ENCODE measurements around the gene TRPM2.

Gene TRPM2

DNA sequence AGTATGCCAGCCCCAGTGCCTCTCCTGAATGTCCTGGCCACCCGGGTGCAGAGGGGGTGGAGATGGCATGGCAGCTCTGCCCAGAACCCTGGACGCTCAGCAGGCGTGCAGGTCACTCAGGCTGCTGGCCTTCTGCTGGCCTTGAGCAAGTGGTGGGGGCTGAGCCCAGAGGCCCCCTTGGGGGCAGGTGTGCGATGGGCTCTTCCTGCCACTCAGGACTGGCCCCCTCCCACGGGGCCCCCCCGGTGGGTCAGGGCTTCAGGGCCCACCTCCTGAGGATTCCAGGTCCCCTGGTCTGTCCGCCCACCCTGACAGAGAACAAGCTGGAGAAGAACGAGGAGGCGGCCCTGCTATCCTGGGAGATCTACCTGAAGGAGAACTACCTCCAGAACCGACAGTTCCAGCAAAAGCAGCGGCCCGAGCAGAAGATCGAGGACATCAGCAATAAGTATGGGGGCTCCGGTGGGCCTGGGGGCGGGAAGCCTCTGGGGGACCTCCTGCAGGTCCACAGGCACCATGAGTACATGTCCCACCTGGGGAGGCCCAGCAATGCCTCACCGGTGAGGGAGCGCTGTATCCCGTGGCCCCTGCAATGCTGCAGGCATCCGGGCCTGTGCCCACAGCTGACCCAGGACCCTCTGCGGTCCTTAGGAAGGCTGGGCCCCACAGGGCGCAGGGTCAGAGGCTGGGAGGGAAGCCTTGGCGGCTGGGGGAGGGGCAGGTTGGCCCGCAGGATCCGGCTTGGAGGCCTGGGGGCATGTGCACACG lies 64.9 kb downstream of the TRPM2 start:
- DNase-seq, result peak; percentile 54

GRCh38 chr21:44418876-44419230 lies 65.4 kb downstream of the TRPM2 start:
- DNase-seq, result peak; percentile 13

- DNase-seq, result peak; percentile 12
Observed at GRCh38 chr21:44419679-44420078, 66.3 kb downstream of the TRPM2 start.

- DNase-seq, result peak; percentile 43
Observed at GRCh38 chr21:44420416-44421205, 67.2 kb downstream of the TRPM2 start.

GRCh38 chr21:44421901-44422840 lies 68.8 kb downstream of the TRPM2 start:
- DNase-seq, result peak; percentile 43

- DNase-seq, result peak; percentile 57
Observed at GRCh38 chr21:44423312-44423821, 69.9 kb downstream of the TRPM2 start.

- peak; percentile 50 for DNase-seq
Observed at GRCh38 chr21:44423941-44424607, 70.7 kb downstream of the TRPM2 start.

DNA sequence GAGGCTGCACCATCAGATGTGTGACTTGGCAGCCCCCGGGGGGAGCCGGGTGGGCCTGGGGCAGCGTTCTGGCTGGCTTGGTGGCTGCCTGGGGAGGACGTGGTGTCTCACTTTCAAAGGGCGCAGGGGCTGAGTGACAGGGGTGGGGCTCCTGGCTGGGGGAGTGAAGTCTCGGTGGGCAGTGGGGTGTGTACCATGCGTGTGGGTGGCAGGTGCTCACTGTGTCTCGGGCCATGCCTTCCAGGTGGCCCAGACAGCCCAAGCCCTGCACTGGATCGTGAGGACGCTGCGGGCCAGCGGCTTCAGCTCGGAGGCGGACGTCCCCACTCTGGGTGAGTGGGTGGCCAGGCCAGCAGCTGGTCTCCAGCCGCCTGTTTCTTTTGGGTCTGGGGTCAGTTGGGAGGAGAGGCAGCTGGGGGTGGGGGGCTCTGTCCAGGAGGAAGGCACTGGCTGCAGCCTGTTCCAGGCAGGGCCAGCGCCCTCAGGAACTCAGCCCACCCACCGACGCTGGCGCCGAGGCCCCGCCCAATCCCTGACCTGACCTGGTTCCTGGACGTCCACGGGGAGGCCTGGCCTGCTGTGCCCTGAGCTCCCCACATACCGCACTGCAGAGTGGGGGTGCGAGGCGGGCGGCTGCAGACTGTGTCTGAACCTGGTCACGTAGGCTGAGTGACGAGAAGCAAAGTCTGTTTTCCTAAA lies 71.3 kb downstream of the TRPM2 start:
- DNase-seq, result peak; percentile 56

GRCh38 chr21:44425307-44425894 lies 72.0 kb downstream of the TRPM2 start:
- peak; percentile 61 for DNase-seq

- DNase-seq, result peak; percentile 57
Observed at GRCh38 chr21:44425895-44426662, 72.7 kb downstream of the TRPM2 start.

GRCh38 chr21:44426663-44427191 lies 73.3 kb downstream of the TRPM2 start:
- DNase-seq, result peak; percentile 57

- DNase-seq, result peak; percentile 59
Observed at GRCh38 chr21:44427241-44428120, 74.1 kb downstream of the TRPM2 start.

DNA sequence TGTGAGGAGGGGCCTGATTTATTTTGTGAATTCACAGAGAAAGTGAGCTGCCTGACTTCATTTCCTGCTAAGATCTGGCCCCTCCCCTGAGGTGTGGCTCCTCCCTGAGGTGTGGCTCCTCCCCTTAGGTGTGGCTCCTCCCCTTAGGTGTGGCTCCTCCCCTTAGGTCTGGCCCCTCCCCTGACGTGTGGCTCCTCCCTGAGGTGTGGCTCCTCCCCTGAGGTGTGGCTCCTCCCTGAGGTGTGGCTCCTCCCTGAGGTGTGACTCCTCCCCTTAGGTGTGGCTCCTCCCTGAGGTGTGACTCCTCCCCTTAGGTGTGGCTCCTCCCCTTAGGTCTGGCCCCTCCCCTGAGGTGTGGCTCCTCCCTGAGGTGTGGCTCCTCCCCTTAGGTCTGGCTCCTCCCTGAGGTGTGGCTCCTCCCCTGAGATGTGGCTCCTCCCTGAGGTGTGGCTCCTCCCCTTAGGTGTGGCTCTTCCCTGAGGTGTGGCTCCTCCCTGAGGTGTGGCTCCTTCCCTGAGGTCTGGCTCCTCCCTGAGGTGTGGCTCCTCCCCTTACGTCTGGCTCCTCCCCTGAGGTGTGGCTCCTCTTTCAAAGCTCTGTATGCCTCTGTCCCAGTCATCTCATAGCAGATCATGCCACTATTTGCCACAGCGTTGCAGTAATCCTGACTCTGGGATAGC lies 75.0 kb downstream of the TRPM2 start:
- DNase-seq, result peak; percentile 80

GRCh38 chr21:44429894-44430293 lies 76.5 kb downstream of the TRPM2 start:
- no peak for DNase-seq

DNA sequence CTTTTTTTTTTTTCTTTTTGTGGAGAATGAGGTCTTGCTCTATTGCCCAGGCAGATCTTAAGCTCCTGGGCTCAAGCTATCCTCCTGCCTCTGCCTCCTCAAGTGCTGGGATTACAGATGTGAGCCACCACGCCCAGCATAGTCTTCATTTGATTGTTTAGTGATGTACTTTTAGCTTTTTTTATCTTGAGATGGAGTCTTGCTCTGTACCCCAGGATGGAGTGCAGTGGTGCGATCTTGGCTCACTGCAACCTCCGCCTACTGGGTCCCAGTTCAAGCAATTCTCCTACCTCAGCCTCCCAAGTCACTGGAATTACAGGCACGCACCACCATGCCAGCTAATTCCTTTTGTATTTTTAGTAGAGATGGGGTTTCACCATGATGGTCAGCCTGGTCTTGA lies 77.9 kb downstream of the TRPM2 start:
- DNase-seq, result no peak

GRCh38 chr21:44432841-44433790 lies 79.7 kb downstream of the TRPM2 start:
- peak; percentile 22 for DNase-seq

All from activated effector memory CD4-positive, alpha-beta T cell treated with anti-CD3 and anti-CD28 coated beads, Interleukin-2, amount 50 U/mL, for 16 hours (primary cell).